GM19463 (cell line): ENCODE measurements around the gene POU6F2.
"Not testable (repeated sequence)": the region's sequence is repeated elsewhere in the genome, so short reads cannot be mapped to it uniquely, and the experiment has no call there.

Experiments used
- ATAC-seq: cut with Tn5 transposase; IDR thresholded peaks from one replicate; pipeline ENCODE4 v1.9.1; 2021; ENCODE audit warnings: mild to moderate bottlenecking, moderate library complexity; ENCODE audit not compliant: unreplicated experiment

Gene POU6F2

GRCh38 chr7:38992203-38992602, 14.5 kb downstream of the POU6F2 start:
- no peak for ATAC-seq

GRCh38 chr7:39001595-39001994, 23.9 kb downstream of the POU6F2 start:
- ATAC-seq, result no peak

GRCh38 chr7:39002755-39003154, 25.0 kb downstream of the POU6F2 start:
- ATAC-seq, result no peak

- no peak for ATAC-seq
Measured at GRCh38 chr7:39005036-39005435, 27.3 kb downstream of the POU6F2 start.

GRCh38 chr7:39005461-39005860, 27.8 kb downstream of the POU6F2 start:
- no peak for ATAC-seq

- not testable (repeated sequence) for ATAC-seq
Measured at GRCh38 chr7:39013049-39013939, 35.6 kb downstream of the POU6F2 start.

- no peak for ATAC-seq
Measured at GRCh38 chr7:39016609-39017008, 38.9 kb downstream of the POU6F2 start.

GRCh38 chr7:39017369-39017915, 39.7 kb downstream of the POU6F2 start:
- ATAC-seq, result no peak

GRCh38 chr7:39022796-39023195, 45.1 kb downstream of the POU6F2 start:
- no peak for ATAC-seq

GRCh38 chr7:39027491-39027890, 49.8 kb downstream of the POU6F2 start:
- ATAC-seq, result no peak

GRCh38 chr7:39033885-39034624, 56.3 kb downstream of the POU6F2 start:
- no peak for ATAC-seq

GRCh38 chr7:39035156-39035555, 57.4 kb downstream of the POU6F2 start:
- no peak for ATAC-seq

GRCh38 chr7:39035903-39036302, 58.2 kb downstream of the POU6F2 start:
- ATAC-seq, result no peak

- no peak for ATAC-seq
Measured at GRCh38 chr7:39042670-39043069, 65.0 kb downstream of the POU6F2 start.

GRCh38 chr7:39043531-39043930, 65.8 kb downstream of the POU6F2 start:
- no peak for ATAC-seq

- no peak for ATAC-seq
Measured at GRCh38 chr7:39044489-39044888, 66.8 kb downstream of the POU6F2 start.

GRCh38 chr7:39045231-39045630, 67.5 kb downstream of the POU6F2 start:
- ATAC-seq, result no peak

GRCh38 chr7:39051279-39051678, 73.6 kb downstream of the POU6F2 start:
- no peak for ATAC-seq

- no peak for ATAC-seq
Measured at GRCh38 chr7:39051707-39052106, 74.0 kb downstream of the POU6F2 start.

GRCh38 chr7:39054731-39055130, 77.0 kb downstream of the POU6F2 start:
- ATAC-seq, result no peak

- no peak for ATAC-seq
Measured at GRCh38 chr7:39056153-39056552, 78.4 kb downstream of the POU6F2 start.

- ATAC-seq, result no peak
Measured at GRCh38 chr7:39062811-39063210, 85.1 kb downstream of the POU6F2 start.
